Lower leg skin (tissue), 4 donors: ENCODE measurements around the gene BFSP2. TPM values are rescaled to one million over a fixed set of nuclear protein-coding genes. Genes with fewer than 3 reads are reported as not detected.
A peak's percentile ranks its signal among the peaks of the same experiment; 100 is the strongest.

Experiments used
- DNase-seq, 2 donors: peaks; one replicate each; pipeline ENCODE4 v3.0.0-alpha.2; 2019; ENCODE audit warnings: low spot score in 2 of 2
- H3K4me3 ChIP-seq: fragments of 200-600 bp; sonication (generic); 2 replicates; pipeline ENCODE4 v1.5.1; 2017; ENCODE audit warnings: mild to moderate bottlenecking, low read depth; ENCODE audit not compliant: poor library complexity, severe bottlenecking
- CTCF ChIP-seq, 3 donors: fragments of 450-650 bp; IDR thresholded peaks; one replicate each; pipeline ENCODE4 v1.5.1; 2016; ENCODE audit warnings: antibody characterized with exemption in 3 of 3, mild to moderate bottlenecking in 3 of 3, moderate library complexity in 2 of 3
- POLR2A ChIP-seq, 2 donors: fragments of 450-650 bp; IDR thresholded peaks; one replicate each; pipeline ENCODE4 v1.6.1; 2016 to 2017; ENCODE audit warnings: antibody characterized with exemption in 2 of 2, mild to moderate bottlenecking in 1 of 2, moderate library complexity in 1 of 2
- WGBS, 2 donors: methylation state at CpG; one replicate each; pipeline ENCODE4 v1.1.5; 2018; 5-methylcytosine and 5-hydroxymethylcytosine counted together
- intact Hi-C: fragments of 100-400 bp; cut with DNase I; formaldehyde crosslinking; loops from one replicate; pipeline ENCODE4 v1.15.0; 2023; ENCODE audit warnings: low total_unique reads
- total RNA-seq, 4 donors: library from RNA; depleted of rRNA; stranded (reverse); fragments of >200 nt; gene quantifications; one replicate each; pipeline ENCODE4 v1.1.0, GENCODE V29; 2016

Gene BFSP2
- total RNA-seq, 4 donors from 2014 or later = not detected

- intact Hi-C loops = no loop called here
- no peak overlapping the region for H3K4me3 ChIP-seq
- 57 to 60% methylated on average over 4 of the region's 4 CpGs for WGBS, 2 donors
- TF ChIP-seq POLR2A (IDR thresholded peaks at IDR 0.05) (no peak), CTCF (IDR thresholded peaks at IDR 0.05) (no peak)
- no peak for DNase-seq
Measured at GRCh38 chr3:133474817-133475216, 75.0 kb downstream of the BFSP2 start.

GRCh38 chr3:133475245-133476010 is 75.6 kb downstream of the BFSP2 start:
- 63 to 68% methylated on average over 5 of the region's 5 CpGs for WGBS, 2 donors
- DNase-seq = no peak

GRCh38 chr3:133476971-133477375 is 77.1 kb downstream of the BFSP2 start:
- H3K4me3 ChIP-seq = no peak overlapping the region
- TF ChIP-seq POLR2A (IDR thresholded peaks at IDR 0.05) = no peak
- no peak for TF ChIP-seq CTCF (IDR thresholded peaks at IDR 0.05)
- 50 to 53% methylated on average over 6 of the region's 6 CpGs for WGBS, 2 donors
- peak in 1 of 2 donors; percentile 29 for DNase-seq
- intact Hi-C loops = no loop called here

More at GRCh38 chr3:133475245-133476010, 75.6 kb downstream of the BFSP2 start:
- H3K4me3 ChIP-seq = no peak overlapping the region
- intact Hi-C loops = no loop called here
- TF ChIP-seq CTCF (IDR thresholded peaks at IDR 0.05) (no peak), POLR2A (IDR thresholded peaks at IDR 0.05) (no peak)

- TF ChIP-seq CTCF (IDR thresholded peaks at IDR 0.05) (no peak), POLR2A (IDR thresholded peaks at IDR 0.05) (no peak)
- DNase-seq = no peak
- intact Hi-C loops = no loop called here
- no peak overlapping the region for H3K4me3 ChIP-seq
Measured at GRCh38 chr3:133477487-133477886, 77.6 kb downstream of the BFSP2 start.

- WGBS, 2 donors = 64 to 78% methylated on average over 1 of the region's 1 CpG
- H3K4me3 ChIP-seq = no peak overlapping the region
- TF ChIP-seq CTCF (IDR thresholded peaks at IDR 0.05) (no peak), POLR2A (IDR thresholded peaks at IDR 0.05) (no peak)
- intact Hi-C loops = no loop called here
- no peak for DNase-seq
Measured at GRCh38 chr3:133478624-133479023, 78.8 kb downstream of the BFSP2 start.

- no peak overlapping the region for H3K4me3 ChIP-seq
- 87 to 90% methylated on average over 2 of the region's 2 CpGs for WGBS, 2 donors
- no peak for TF ChIP-seq CTCF (IDR thresholded peaks at IDR 0.05)
- TF ChIP-seq POLR2A (IDR thresholded peaks at IDR 0.05) = no peak
- no peak for DNase-seq
- intact Hi-C loops = no loop called here
Measured at GRCh38 chr3:133479401-133479800, 79.5 kb downstream of the BFSP2 start.
